Mesenchymal stem cell (in vitro differentiated cells and primary cell): ENCODE measurements around the gene PEX11G.

ENCODE experiments used
- DNase-seq: peaks from one replicate; pipeline ENCODE4 v3.0.0-alpha.2; 2013
- H2AFZ ChIP-seq: one replicate; pipeline ENCODE4 v1.6.1; 2013; ENCODE audit warnings: low read depth, mild to moderate bottlenecking, control low read depth, inconsistent platforms, low read length, moderate library complexity
- H2AK5ac ChIP-seq: 2 replicates; pipeline ENCODE4 v1.6.1; 2013; ENCODE audit warnings: low read length, moderate library complexity, mild to moderate bottlenecking, inconsistent platforms; ENCODE audit not compliant: severe bottlenecking
- H2BK120ac ChIP-seq: one replicate; pipeline ENCODE4 v1.6.1; 2013; ENCODE audit warnings: low read depth, mild to moderate bottlenecking, inconsistent platforms, low read length, moderate library complexity
- H2BK12ac ChIP-seq, 2 experiments: one replicate each; pipeline ENCODE4 v1.6.1; 2013; ENCODE audit warnings: inconsistent platforms in 2 of 2, low read length in 2 of 2, mild to moderate bottlenecking in 2 of 2, moderate library complexity in 2 of 2, control low read depth in 1 of 2
- H2BK15ac ChIP-seq: one replicate; pipeline ENCODE4 v1.6.1; 2013; ENCODE audit warnings: mild to moderate bottlenecking, low read depth, inconsistent platforms; ENCODE audit not compliant: poor library complexity, severe bottlenecking
- H2BK5ac ChIP-seq: 2 replicates; pipeline ENCODE4 v1.6.1; 2013; ENCODE audit warnings: low read depth, mild to moderate bottlenecking, low read length, control low read depth, inconsistent platforms; ENCODE audit not compliant: poor library complexity, severe bottlenecking
- H3K14ac ChIP-seq, 2 experiments: one replicate each; pipeline ENCODE4 v1.6.1; 2013; ENCODE audit warnings: inconsistent platforms in 2 of 2, low read length in 2 of 2, control low read depth in 1 of 2, mild to moderate bottlenecking in 1 of 2, moderate library complexity in 1 of 2
- H3K18ac ChIP-seq, 2 experiments: one replicate each; pipeline ENCODE4 v1.6.1; 2013; ENCODE audit warnings: inconsistent platforms in 2 of 2, low read length in 2 of 2, control low read depth in 1 of 2, low read depth in 1 of 2, mild to moderate bottlenecking in 1 of 2
- H3K23ac ChIP-seq, 2 experiments: one replicate each; pipeline ENCODE4 v1.6.1; 2013; ENCODE audit warnings: inconsistent platforms in 2 of 2, low read length in 2 of 2, mild to moderate bottlenecking in 2 of 2, moderate library complexity in 2 of 2, control low read depth in 1 of 2
- H3K27ac ChIP-seq: 2 replicates; pipeline ENCODE4 v1.5.1; 2013; ENCODE audit warnings: mild to moderate bottlenecking, moderate library complexity, low read length, control low read depth, inconsistent platforms; ENCODE audit not compliant: poor library complexity, severe bottlenecking
- H3K27me3 ChIP-seq, 2 experiments: 2 replicates each; pipeline versions ENCODE4 v1.6.1 to v1.7.0; 2013; ENCODE audit warnings: low read length in 2 of 2, mild to moderate bottlenecking in 2 of 2, moderate library complexity in 2 of 2, control low read depth in 1 of 2, inconsistent platforms in 1 of 2; ENCODE audit not compliant: control insufficient read depth in 1 of 2, insufficient read depth in 1 of 2
- H3K36me3 ChIP-seq, 2 experiments: 2 replicates each; pipeline versions ENCODE4 v1.6.1 to v1.7.0; 2013; ENCODE audit warnings: low read length in 2 of 2, control low read depth in 1 of 2, inconsistent platforms in 1 of 2, low read depth in 1 of 2, mild to moderate bottlenecking in 1 of 2; ENCODE audit not compliant: insufficient read depth in 2 of 2, control insufficient read depth in 1 of 2
- H3K4ac ChIP-seq, 2 experiments: one replicate each; pipeline ENCODE4 v1.6.1; 2013; ENCODE audit warnings: inconsistent platforms in 2 of 2, low read length in 2 of 2, mild to moderate bottlenecking in 2 of 2, moderate library complexity in 2 of 2, control low read depth in 1 of 2, low read depth in 1 of 2
- H3K4me1 ChIP-seq: 2 replicates; pipeline ENCODE4 v1.6.1; 2013; ENCODE audit warnings: low read depth, low read length, control low read depth; ENCODE audit not compliant: control insufficient read depth, insufficient read depth
- H3K4me2 ChIP-seq: 2 replicates; pipeline ENCODE4 v1.6.1; 2013; ENCODE audit warnings: low read length, mild to moderate bottlenecking, inconsistent platforms; ENCODE audit not compliant: poor library complexity, severe bottlenecking
- H3K4me3 ChIP-seq, 2 experiments: 2 replicates each; pipeline versions ENCODE4 v1.5.1 to v1.7.0; 2013; ENCODE audit warnings: low read length in 2 of 2, mild to moderate bottlenecking in 2 of 2, control low read depth in 1 of 2, low read depth in 1 of 2; ENCODE audit not compliant: insufficient read depth in 1 of 2
- H3K79me1 ChIP-seq: replicated peaks from 2 replicates; pipeline ENCODE4 v1.6.1; 2013; ENCODE audit warnings: mild to moderate bottlenecking, control low read depth, low read length, inconsistent platforms; ENCODE audit not compliant: poor library complexity, severe bottlenecking
- H3K9ac ChIP-seq: 2 replicates; pipeline ENCODE4 v1.7.0; 2013; ENCODE audit warnings: mild to moderate bottlenecking, low read length, moderate library complexity
- H3K9me3 ChIP-seq: 2 replicates; pipeline ENCODE4 v1.7.0; 2013; ENCODE audit warnings: mild to moderate bottlenecking, low read length; ENCODE audit not compliant: control insufficient read depth
- H4K8ac ChIP-seq: one replicate; pipeline ENCODE4 v1.6.1; 2013; ENCODE audit warnings: inconsistent platforms, mild to moderate bottlenecking, low read length, moderate library complexity
- H4K91ac ChIP-seq: one replicate; pipeline ENCODE4 v1.6.1; 2013; ENCODE audit warnings: mild to moderate bottlenecking, low read length, inconsistent platforms
- WGBS: methylation state at CpG from one replicate; pipeline ENCODE4 v1.1.7; 2013; ENCODE audit warnings: mixed read lengths; 5-methylcytosine and 5-hydroxymethylcytosine counted together

Gene PEX11G

DNA sequence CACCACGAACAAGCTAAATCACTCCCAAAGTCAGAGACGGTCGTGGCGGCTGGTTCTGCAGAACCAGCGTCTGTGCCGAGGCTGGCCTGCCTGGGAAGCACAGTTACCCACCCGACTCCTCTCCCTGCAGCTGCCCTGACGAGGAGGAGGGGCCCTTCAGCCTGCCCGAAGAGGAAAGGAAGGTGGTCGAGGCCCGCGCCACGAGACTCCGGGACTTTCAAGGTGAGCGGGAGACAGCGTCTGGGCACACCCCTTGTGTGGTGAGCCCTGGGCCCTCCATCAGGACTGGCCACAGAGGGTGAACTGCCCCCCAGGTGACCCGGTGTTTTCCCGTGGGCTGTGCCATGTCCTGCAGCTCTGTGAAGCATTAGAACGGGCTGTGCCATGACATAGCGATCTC lies 29.1 kb downstream of the PEX11G start:
- H3K9me3 ChIP-seq, result no peaks in the 10 kb centered on the region
- DNase-seq, result no peak

DNA sequence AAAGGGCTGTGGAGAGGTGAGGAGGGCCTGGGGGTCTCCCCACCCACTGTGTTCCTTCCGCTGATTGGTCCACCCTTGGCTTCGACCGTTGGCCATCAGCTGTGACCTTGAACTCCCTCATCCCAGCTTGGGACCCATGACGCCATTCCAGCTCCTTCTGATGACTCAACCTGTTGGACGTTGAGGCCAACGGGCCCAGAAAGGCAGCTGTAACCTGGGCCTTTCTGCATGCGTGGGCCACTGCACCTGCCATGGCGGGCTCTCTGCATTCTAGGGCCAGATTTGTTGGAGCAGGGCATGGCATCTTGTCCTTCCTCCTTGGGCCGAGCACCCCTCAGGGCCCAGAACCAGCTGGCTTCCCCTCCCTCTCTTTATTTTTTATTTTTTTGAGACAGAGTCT lies 30.2 kb downstream of the PEX11G start:
- Histone ChIP-seq H4K8ac (no peak overlapping the region), H2BK12ac (no peak overlapping the region), H3K4ac (no peak overlapping the region), H3K4me2 (no peak overlapping the region), H3K18ac (no peak overlapping the region), H2AK5ac (no peak overlapping the region), H2AFZ (no peak overlapping the region), H3K27ac (no peak overlapping the region), H3K4me1 (peaks cover 19% of the 10 kb centered on the region), H3K9ac (no peak overlapping the region), H3K79me1 (peaks cover 41% of the 10 kb centered on the region), H4K91ac (no peak overlapping the region), H3K27me3 (no peaks in the 10 kb centered on the region), H2BK15ac (no peak overlapping the region), H3K36me3 (peaks cover 79 to 80% of the 10 kb centered on the region in 2 experiments), H2BK120ac (no peak overlapping the region), H3K9me3 (no peaks in the 10 kb centered on the region), H3K4me3 (no peak overlapping the region), H2BK5ac (no peak overlapping the region), H3K23ac (no peak overlapping the region), H3K14ac (no peak overlapping the region)
- DNase-seq, result no peak
- WGBS, result 95% methylated on average over 9 of the region's 9 CpGs

More for the DNA sequence above, 29.1 kb downstream of the PEX11G start:
- Histone ChIP-seq H3K9ac (no peak overlapping the region), H4K91ac (peak overlapping the region; percentile 94), H3K4me1 (peaks cover 19% of the 10 kb centered on the region), H2BK12ac (peak overlapping the region; percentile 35 to 59), H3K4ac (peak overlapping the region; percentile 9 to 46), H3K23ac (no peak overlapping the region), H2BK120ac (peak overlapping the region; percentile 64), H3K14ac (no peak overlapping the region), H3K36me3 (peaks cover 76 to 80% of the 10 kb centered on the region in 2 experiments), H3K79me1 (peaks cover 34% of the 10 kb centered on the region), H3K18ac (peak overlapping the region; percentile 72 to 81), H2AK5ac (peak overlapping the region; percentile 89), H3K27ac (peak overlapping the region; percentile 87), H3K27me3 (no peaks in the 10 kb centered on the region), H2BK5ac (peak overlapping the region; percentile 54), H2BK15ac (peak overlapping the region; percentile 65), H3K4me3 (no peak overlapping the region), H3K4me2 (no peak overlapping the region), H4K8ac (peak overlapping the region; percentile 95), H2AFZ (no peak overlapping the region)
- 88% methylated on average over 20 of the region's 20 CpGs for WGBS

DNA sequence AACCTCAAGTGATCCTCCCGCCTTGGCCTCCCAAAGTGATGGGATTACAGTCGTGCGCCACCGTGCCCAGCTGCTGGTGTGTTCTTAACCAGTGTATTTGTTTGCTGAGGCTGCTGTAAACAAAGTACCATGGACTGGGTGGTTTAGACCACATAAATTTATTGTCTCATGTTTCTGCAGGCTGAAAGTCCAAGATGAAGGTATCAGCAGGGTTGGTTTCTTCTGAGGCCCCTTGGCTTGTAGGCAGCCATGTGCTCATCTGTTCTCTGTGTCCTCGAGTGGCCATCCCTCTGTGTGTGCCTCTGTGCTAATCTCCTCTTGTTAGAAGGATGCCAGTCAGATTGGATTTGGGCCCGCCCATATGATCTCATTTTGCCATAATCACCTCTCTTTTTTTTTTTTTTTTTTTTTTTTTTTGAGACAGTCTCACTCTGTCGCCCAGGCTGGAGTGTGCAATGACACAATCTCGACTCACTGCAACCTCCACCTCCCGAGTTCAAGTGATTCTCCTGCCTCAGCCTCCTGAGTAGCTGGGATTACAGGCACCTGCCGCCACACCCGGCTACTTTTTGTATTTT lies 31.8 kb downstream of the PEX11G start:
- DNase-seq, result no peak
- WGBS, result 96% methylated on average over 9 of the region's 11 CpGs
- no peak overlapping the region for H4K8ac ChIP-seq

DNA sequence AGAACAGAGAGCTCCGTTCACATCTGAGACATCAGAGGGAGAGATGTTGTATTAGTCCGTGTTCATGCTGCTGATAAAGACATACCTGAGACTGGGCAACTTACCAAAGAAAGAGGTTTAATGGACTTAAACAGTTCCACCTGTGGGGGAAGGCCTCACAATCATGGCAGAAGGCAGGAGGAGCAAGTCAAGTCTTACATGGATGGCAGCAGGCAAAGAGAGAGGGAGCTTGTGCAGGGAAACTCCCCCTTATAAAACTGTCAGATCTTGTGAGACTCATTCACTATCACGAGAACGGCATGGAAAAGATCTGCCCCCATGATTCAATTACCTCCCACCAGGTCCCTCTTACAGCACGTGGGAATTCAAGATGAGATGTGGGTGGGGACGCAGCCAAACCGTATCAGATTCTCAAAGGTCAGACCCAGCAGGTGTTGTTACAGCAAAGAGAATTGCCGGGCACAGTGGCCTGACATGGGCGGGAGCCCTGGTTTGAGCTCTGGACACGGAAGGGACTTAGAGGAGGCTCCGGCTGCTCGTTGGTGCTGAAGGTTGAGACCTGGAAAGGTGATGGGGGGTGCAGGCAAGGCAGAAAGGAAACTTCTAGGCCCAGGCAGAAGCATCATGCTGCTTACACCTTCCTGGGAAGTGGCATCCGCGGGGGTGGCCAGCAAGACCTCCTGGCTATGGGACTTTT lies 33.1 kb downstream of the PEX11G start:
- Histone ChIP-seq H3K4me3 (no peak overlapping the region), H3K18ac (no peak overlapping the region), H3K4me2 (no peak overlapping the region), H2BK15ac (no peak overlapping the region), H4K91ac (no peak overlapping the region), H3K27ac (no peak overlapping the region), H3K14ac (no peak overlapping the region), H4K8ac (no peak overlapping the region), H3K4me1 (peaks cover 16% of the 10 kb centered on the region), H2BK5ac (no peak overlapping the region), H2BK12ac (no peak overlapping the region), H2BK120ac (no peak overlapping the region), H3K9ac (no peak overlapping the region), H3K79me1 (peaks cover 45% of the 10 kb centered on the region), H2AK5ac (no peak overlapping the region), H3K27me3 (no peaks in the 10 kb centered on the region), H3K23ac (no peak overlapping the region), H3K4ac (no peak overlapping the region), H3K9me3 (peaks cover 2% of the 10 kb centered on the region), H3K36me3 (peaks cover 73 to 83% of the 10 kb centered on the region in 2 experiments), H2AFZ (no peak overlapping the region)
- 98% methylated on average over 14 of the region's 14 CpGs for WGBS
- DNase-seq, result no peak

More for the DNA sequence above, 31.8 kb downstream of the PEX11G start:
- Histone ChIP-seq H2BK120ac (no peak overlapping the region), H3K23ac (no peak overlapping the region), H3K4me2 (no peak overlapping the region), H3K4me3 (no peak overlapping the region), H4K91ac (no peak overlapping the region), H3K4ac (no peak overlapping the region), H2AK5ac (no peak overlapping the region), H3K4me1 (peaks cover 19% of the 10 kb centered on the region), H2BK15ac (no peak overlapping the region), H3K9ac (no peak overlapping the region), H3K14ac (no peak overlapping the region), H2BK5ac (no peak overlapping the region), H3K18ac (no peak overlapping the region), H3K27me3 (no peaks in the 10 kb centered on the region), H3K9me3 (no peaks in the 10 kb centered on the region), H2AFZ (no peak overlapping the region), H3K79me1 (peaks cover 39% of the 10 kb centered on the region), H3K27ac (no peak overlapping the region), H2BK12ac (no peak overlapping the region), H3K36me3 (peaks cover 73 to 75% of the 10 kb centered on the region in 2 experiments)
